Fibroblast of villous mesenchyme (primary cell): ENCODE measurements around the gene NFYA. TPM values are rescaled to one million over a fixed set of nuclear protein-coding genes. Genes with fewer than 3 reads are reported as not detected.

ENCODE experiments used
- DNase-seq: peaks from one replicate; pipeline ENCODE4 v3.0.0-alpha.2; 2010; ENCODE audit warnings: low read depth
- H3K4me3 ChIP-seq: 2 replicates; pipeline ENCODE4 v1.5.1; 2011; ENCODE audit warnings: low read depth, mild to moderate bottlenecking, low read length
- total RNA-seq: library from RNA; depleted of rRNA; stranded (reverse); fragments of >200 nt; gene quantifications from 2 replicates; pipeline ENCODE4 v1.2.3, GENCODE V29; 2012
- TF ChIP-seq, protein P1 (sequence below): IDR thresholded peaks from 2 replicates; pipeline ENCODE4 v1.5.1; 2012; ENCODE audit warnings: low read depth, mild to moderate bottlenecking, low read length; ENCODE audit not compliant: insufficient read depth

Gene NFYA
- total RNA-seq, 1 donor: 10.4 TPM

DNA sequence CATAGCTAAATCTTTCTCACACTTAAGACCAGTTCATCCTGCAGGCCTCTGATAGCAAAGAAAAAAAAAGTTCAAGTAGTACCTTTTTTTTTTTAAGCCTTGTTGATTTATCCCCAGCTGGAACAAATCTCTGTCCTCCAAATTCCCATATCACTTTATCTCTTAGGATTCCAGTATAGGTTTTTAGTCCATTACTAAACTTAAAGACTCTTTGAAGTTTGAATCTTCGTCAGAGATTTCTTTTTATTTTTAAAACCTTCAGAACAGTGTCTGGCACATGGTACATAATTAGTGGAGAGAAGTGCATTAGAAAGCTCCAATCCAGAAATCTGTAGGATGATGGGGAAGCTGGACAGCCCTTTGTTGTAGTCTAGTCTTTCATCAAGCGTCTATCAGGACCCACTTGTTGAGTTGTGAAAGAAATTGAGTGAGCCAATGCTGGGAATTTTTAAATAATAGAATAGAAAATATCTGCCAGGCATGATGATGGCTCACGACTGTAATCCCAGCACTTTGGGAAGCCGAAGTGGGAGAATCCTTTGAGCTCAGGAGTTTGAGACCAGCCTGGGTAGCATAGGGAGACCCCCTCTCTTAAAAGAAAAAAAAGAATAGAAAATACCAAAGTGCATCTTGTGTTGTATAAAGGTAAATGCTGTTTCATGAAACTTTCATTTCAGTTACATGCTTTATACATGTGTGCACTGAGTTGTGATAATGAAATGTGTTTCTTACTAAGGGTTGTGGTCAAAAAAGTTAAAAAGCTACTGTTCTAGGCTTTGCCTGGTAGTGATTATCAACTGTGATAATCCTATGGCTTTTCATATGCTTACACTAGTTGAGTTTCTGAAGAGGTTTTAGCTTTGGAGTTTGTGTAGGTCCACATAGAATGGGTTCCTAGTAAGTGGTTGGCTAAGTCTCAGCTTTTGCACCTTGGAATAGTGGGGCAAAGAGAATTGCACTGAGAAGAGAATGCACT is 3.2 kb downstream of the NFYA start:
- TF ChIP-seq, protein P1, sequence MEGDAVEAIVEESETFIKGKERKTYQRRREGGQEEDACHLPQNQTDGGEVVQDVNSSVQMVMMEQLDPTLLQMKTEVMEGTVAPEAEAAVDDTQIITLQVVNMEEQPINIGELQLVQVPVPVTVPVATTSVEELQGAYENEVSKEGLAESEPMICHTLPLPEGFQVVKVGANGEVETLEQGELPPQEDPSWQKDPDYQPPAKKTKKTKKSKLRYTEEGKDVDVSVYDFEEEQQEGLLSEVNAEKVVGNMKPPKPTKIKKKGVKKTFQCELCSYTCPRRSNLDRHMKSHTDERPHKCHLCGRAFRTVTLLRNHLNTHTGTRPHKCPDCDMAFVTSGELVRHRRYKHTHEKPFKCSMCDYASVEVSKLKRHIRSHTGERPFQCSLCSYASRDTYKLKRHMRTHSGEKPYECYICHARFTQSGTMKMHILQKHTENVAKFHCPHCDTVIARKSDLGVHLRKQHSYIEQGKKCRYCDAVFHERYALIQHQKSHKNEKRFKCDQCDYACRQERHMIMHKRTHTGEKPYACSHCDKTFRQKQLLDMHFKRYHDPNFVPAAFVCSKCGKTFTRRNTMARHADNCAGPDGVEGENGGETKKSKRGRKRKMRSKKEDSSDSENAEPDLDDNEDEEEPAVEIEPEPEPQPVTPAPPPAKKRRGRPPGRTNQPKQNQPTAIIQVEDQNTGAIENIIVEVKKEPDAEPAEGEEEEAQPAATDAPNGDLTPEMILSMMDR: no peak
- DNase-seq: no peak
- no peak overlapping the region for H3K4me3 ChIP-seq

DNA sequence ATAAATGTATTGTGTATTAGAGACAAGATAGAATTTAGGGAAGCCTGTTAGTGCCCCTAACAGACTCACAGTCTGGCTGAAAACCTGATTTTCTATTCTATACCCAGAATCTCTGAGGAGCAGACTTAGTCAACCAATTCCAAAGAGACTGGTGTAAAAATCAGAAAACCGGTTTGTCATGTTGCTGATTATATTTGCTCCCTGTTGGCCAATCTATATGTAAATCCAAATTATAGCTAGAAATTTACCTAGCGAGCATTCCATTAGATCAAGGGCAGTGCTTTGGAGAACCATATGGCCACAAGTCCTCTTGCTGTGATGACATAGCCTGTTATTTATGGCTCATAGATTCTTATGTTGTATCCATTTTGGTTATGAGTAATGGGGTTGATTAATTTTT is 4.8 kb downstream of the NFYA start:
- TF ChIP-seq, protein P1: no peak

DNA sequence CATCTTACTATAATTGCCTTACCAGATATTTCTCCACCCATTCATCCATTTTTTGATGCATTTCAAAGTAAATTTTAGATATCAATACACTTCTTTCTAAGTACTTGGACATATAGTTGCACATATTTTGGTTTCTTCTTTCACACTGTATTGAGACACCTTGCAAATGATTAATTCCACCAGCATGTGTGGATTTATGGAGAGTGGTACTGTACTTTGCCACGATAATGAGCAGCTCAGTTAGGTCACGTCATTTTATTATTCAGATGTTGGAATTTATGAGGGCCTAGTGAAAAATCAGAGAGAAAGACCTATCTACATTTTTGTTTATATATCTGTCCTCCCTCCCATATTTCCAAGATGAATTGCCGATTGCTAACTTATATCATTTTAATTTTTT is 5.3 kb downstream of the NFYA start:
- no peak overlapping the region for H3K4me3 ChIP-seq
- no peak for DNase-seq
- TF ChIP-seq, protein P1: no peak

More for the DNA sequence above, 4.8 kb downstream of the NFYA start:
- no peak overlapping the region for H3K4me3 ChIP-seq
- no peak for DNase-seq

DNA sequence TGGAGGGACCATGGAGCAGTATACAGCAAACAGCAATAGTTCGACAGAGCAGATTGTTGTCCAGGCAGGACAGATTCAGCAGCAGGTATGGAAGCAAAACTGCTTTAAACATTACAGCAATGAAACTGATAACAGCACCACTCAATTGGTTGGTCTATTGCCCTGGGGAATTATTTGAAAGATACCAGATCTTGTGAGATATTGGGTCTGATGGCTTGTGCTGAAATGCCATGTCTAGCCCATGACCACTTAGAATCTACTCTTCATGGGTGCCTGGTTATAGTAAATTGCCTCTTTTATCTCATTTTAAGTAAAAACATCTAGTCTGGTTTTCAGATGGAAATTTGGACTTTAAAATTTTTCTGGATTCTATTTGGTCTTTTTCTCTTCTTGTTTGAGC is 6.3 kb downstream of the NFYA start:
- TF ChIP-seq, protein P1: no peak
- DNase-seq: no peak
- H3K4me3 ChIP-seq: no peak overlapping the region

DNA sequence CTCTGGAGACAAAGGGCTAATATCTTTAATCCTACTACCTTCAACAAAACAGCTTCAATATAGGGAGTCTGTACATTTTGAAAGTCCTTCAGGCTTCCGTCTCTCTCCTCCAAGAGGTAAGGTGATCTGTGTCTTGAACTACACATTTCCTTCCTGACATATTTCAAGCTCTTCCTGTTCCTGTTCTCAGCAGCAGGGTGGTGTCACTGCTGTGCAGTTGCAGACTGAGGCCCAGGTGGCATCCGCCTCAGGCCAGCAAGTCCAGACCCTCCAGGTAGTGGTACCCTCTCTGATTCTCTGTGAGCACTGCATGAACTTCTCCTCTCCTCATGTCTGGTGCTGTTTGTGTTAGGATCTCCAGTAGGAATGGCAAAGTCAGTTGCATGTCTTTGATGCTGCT is 7.8 kb downstream of the NFYA start:
- TF ChIP-seq, protein P1: no peak
- no peak for DNase-seq
- no peak overlapping the region for H3K4me3 ChIP-seq

DNA sequence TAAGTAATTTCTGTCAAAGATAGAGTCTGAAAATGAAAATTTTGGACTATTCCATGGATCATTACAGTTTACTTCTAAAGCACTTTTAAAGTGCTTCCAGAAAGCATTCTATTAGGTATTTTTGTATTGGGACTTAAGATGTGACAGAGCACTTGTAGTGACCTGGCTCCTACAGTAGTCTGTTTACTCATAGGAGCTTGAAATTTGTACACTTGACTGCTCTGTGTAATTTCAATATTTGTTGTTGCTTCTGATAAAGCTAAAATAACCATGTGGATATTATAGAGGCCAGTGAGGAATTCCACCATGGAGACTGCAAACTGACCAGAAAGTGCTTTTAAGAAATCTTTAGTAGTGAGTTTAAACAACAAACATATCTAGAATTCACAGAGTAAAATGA is 10.3 kb downstream of the NFYA start:
- TF ChIP-seq, protein P1: no peak
- H3K4me3 ChIP-seq: no peak overlapping the region
- no peak for DNase-seq
